Subcutaneous abdominal adipose tissue (tissue), 5 donors: Measurements from ENCODE around the gene ADD3.
A peak's percentile ranks its signal among the peaks of the same experiment; 100 is the strongest.
"Not testable (repeated sequence)": the region's sequence is repeated elsewhere in the genome, so short reads cannot be mapped to it uniquely, and the experiment has no call there.

Source experiments
- H3K27ac ChIP-seq: one replicate; pipeline ENCODE4 v1.7.0; 2013; ENCODE audit warnings: low read depth, mild to moderate bottlenecking, inconsistent platforms, low read length, moderate library complexity
- H3K27me3 ChIP-seq, 5 donors: one replicate each; pipeline ENCODE4 v1.7.0; 2013; ENCODE audit warnings: low read length in 5 of 5, inconsistent platforms in 1 of 5; ENCODE audit not compliant: control insufficient read depth in 5 of 5, insufficient read depth in 4 of 5
- H3K36me3 ChIP-seq, 5 donors: one replicate each; pipeline ENCODE4 v1.7.0; 2013; ENCODE audit warnings: low read length in 5 of 5; ENCODE audit not compliant: control insufficient read depth in 5 of 5, insufficient read depth in 5 of 5
- H3K4me1 ChIP-seq, 5 donors: one replicate each; pipeline ENCODE4 v1.7.0; 2013; ENCODE audit warnings: low read length in 5 of 5, mild to moderate bottlenecking in 3 of 5, moderate library complexity in 1 of 5; ENCODE audit not compliant: control insufficient read depth in 5 of 5, insufficient read depth in 5 of 5
- H3K4me3 ChIP-seq, 5 donors: one replicate each; pipeline ENCODE4 v1.7.0; 2013; ENCODE audit warnings: low read length in 5 of 5, low read depth in 1 of 5
- H3K9ac ChIP-seq, 5 donors: one replicate each; pipeline ENCODE4 v1.7.0; 2013; ENCODE audit warnings: low read length in 5 of 5, mild to moderate bottlenecking in 4 of 5, moderate library complexity in 3 of 5
- H3K9me3 ChIP-seq, 5 donors: one replicate each; pipeline ENCODE4 v1.7.0; 2013; ENCODE audit warnings: low read length in 5 of 5; ENCODE audit not compliant: control insufficient read depth in 5 of 5
- donor health status: healthy.
- donor health status: healthy.
- donor health status: healthy.
- donor health status: healthy.
- donor health status: healthy.

ADD3 gene

DNA sequence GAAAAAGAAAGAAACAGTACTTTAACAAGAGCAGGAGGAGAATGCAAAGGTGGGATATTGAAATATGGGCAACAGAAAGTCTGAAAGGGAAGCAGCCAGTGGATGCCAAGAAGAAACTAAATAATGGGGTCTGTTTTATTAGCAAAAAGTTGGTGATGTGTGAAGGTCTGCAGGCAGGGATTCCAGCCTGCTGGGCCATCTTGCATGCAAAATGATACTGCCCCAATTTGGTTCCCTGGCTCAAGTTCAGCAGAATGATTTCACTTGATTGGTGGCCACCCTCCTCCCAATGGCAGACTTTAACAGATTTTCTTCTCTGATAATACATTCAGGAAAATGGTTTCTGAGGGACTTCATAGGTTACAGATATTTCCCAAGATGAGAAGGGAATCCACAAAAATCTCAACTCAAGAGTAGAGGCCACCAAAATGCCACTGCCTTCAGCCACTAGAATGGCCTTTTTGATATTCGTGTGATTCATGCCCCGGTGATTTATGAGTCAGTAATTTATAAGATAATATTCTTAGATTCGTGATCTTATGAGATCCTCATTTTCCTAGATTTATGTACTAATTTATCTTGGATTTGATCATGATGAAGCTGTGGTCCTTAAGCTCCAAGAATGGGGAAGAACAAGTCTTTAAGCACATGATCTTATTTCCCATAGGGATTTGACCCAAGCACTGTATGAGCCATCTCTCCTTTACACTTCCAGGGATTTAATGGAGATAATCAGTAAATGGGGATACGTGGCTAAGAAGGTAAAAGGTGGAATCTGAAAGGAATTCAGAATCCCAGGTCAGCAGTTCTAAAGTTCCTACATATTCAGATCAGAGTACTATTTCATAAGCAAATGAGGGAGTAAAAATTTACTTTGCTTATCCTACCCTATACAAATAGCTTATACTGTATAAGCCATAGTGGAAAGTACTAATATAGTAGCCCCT lies 32.3 kb upstream of the ADD3 start:
- no peak overlapping the region for H3K9ac ChIP-seq
- H3K4me3 ChIP-seq, result no peak overlapping the region
- peaks cover 0 to 25% (median 20%) of the 10 kb centered on the region in 5 donors for H3K4me1 ChIP-seq
- no peaks in the 10 kb centered on the region for H3K27me3 ChIP-seq
- no peak overlapping the region for H3K27ac ChIP-seq
- H3K36me3 ChIP-seq, result no peaks in the 10 kb centered on the region
- no peaks in the 10 kb centered on the region for H3K9me3 ChIP-seq

DNA sequence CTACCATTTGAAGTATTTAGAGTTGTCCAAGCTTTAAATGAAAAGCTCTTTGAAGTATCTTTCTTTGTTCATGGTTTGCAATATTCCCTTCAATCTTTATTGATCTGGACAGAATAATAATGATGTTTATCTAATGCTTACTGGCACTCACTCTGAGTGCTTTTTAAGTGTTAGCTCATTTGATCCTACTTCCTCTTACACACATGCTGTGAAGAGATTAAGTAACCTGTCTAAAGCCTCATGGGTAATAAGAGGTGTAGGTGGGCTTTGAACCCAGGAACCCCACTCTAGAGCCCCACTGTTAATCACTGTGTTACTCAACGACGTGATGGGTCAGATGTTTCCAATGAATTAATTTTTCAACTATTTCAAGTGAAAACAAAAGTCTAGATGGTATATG lies 31.1 kb upstream of the ADD3 start:
- H3K36me3 ChIP-seq, result no peaks in the 10 kb centered on the region
- peaks cover 0 to 30% (median 23%) of the 10 kb centered on the region in 5 donors for H3K4me1 ChIP-seq
- no peak overlapping the region for H3K9ac ChIP-seq
- H3K27ac ChIP-seq, result no peak overlapping the region
- H3K27me3 ChIP-seq, result no peaks in the 10 kb centered on the region
- no peak overlapping the region for H3K4me3 ChIP-seq
- no peaks in the 10 kb centered on the region for H3K9me3 ChIP-seq

DNA sequence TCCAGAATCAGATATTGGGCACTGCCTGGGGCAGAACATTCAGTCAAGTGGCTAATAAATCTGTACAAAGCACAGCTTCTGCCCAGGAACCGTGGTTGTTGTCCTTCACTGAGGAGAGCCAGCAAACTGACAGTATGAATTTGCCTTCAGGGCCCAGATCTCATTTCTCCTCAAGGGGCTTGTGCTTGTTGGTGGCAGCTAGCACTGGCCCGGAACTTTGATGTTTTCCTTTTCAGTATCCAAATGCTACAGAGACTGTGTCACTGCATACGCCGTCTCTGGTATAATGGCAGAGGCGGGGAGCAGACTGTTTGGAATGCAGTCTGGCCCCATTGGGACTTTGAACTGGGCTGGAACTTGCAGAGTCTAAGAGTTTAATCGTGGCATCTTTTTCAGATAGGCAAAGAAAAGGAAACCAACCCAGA lies 30.4 kb upstream of the ADD3 start:
- peak overlapping the region; percentile 54 for H3K27ac ChIP-seq

DNA sequence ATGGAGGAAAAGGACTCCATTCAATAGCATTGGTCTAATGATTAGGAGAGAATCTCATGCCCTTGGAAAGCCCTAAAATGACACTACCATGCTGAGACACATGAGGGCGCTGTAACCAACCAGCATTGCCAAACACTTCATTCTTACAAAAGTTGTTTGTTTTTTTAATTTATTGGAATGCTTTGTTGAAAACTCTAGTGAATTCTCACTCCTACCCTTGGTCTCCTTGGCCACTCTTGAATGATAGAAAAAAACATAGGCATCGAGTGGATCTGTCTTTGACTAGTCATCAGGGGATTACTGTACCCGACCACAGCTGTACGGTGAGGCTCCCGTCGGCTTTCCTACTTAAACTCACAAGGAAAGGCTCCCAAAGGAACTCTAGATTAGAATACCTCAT lies 29.3 kb upstream of the ADD3 start:
- H3K4me3 ChIP-seq, result peak overlapping the region in 1 of 5 donors; percentile 15
- H3K4me1 ChIP-seq, result peaks cover 0 to 41% (median 29%) of the 10 kb centered on the region in 5 donors
- no peak overlapping the region for H3K9ac ChIP-seq
- no peaks in the 10 kb centered on the region for H3K27me3 ChIP-seq
- no peaks in the 10 kb centered on the region for H3K9me3 ChIP-seq
- H3K36me3 ChIP-seq, result no peaks in the 10 kb centered on the region
- H3K27ac ChIP-seq, result peak overlapping the region; percentile 54

More for the DNA sequence above, 30.4 kb upstream of the ADD3 start:
- H3K4me3 ChIP-seq, result peak overlapping the region in 2 of 5 donors; percentile 24 to 37
- no peaks in the 10 kb centered on the region for H3K9me3 ChIP-seq
- H3K36me3 ChIP-seq, result no peaks in the 10 kb centered on the region
- no peaks in the 10 kb centered on the region for H3K27me3 ChIP-seq
- peaks cover 0 to 35% (median 29%) of the 10 kb centered on the region in 5 donors for H3K4me1 ChIP-seq
- peak overlapping the region in 2 of 5 donors; percentile 8 to 27 for H3K9ac ChIP-seq

DNA sequence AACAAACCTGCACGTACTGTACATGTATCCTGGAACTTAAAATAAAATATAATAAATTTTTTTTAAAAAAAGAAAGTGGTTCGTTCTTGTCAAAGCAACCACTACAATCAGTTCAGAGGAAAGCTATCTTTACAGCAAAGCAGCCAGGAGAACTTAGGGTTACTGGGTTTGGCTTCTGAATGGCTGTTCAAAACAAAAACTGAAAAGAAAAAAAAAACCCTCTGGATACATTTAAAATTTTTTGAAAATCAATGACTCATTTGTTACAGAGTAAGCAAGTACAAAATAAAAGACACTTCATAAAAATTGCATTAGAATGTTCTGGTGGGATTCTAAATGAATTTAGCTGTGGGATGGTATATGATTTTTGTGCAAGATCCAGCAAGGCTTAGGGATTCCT lies 28.6 kb upstream of the ADD3 start:
- Histone ChIP-seq H3K27ac (peak overlapping the region; percentile 54), H3K27me3 (no peaks in the 10 kb centered on the region), H3K9ac (peak overlapping the region in 1 of 5 donors; percentile 22), H3K4me3 (no peak overlapping the region), H3K9me3 (no peaks in the 10 kb centered on the region), H3K36me3 (no peaks in the 10 kb centered on the region), H3K4me1 (peaks cover 0 to 41% (median 29%) of the 10 kb centered on the region in 5 donors)

DNA sequence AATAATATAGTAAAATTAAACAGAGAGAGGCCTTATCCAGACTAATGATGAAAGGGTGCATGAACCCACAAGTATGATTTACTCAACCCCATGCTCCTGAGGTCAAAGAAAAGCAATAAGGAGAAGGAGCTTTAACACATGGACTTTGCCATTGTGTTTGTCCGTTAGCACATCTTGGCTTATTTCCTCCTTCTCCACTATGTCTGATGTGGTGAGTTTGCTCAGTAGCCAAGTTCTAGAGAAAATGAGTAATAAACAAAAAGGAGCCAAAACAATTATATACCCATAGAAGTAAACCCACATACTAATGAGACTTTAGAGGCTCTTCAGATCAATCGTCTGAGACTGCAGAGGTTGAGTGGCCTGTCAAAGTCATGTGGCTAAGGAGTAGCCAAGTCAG lies 26.1 kb upstream of the ADD3 start:
- Histone ChIP-seq H3K4me1 (peaks cover 0 to 41% (median 29%) of the 10 kb centered on the region in 5 donors), H3K27me3 (no peaks in the 10 kb centered on the region), H3K36me3 (no peaks in the 10 kb centered on the region), H3K27ac (peak overlapping the region; percentile 66), H3K9me3 (no peaks in the 10 kb centered on the region), H3K9ac (no peak overlapping the region), H3K4me3 (peak overlapping the region in 1 of 5 donors; percentile 29)

DNA sequence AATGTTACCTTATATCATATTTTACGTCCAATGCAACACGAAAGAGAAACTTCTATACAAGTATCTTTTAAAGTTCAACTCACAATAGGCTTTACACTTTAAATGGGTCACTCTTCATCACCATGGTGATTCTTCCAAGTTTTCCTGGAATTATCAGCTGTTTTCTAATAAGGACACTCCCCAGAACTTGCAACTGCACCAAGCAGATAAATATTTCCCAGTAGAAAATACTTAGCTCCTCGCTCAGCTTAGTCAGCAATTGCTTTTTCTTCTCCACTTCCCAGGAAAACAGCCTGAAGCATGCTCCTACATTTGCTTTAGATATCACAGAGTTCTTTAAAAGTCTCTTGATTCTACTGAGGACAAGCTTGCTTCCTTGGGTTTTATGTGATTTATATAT lies 25.7 kb upstream of the ADD3 start:
- no peak overlapping the region for H3K9ac ChIP-seq
- no peaks in the 10 kb centered on the region for H3K36me3 ChIP-seq
- H3K4me3 ChIP-seq, result peak overlapping the region in 1 of 5 donors; percentile 29
- H3K27ac ChIP-seq, result peak overlapping the region; percentile 66
- no peaks in the 10 kb centered on the region for H3K9me3 ChIP-seq
- H3K4me1 ChIP-seq, result peaks cover 0 to 38% (median 28%) of the 10 kb centered on the region in 5 donors
- H3K27me3 ChIP-seq, result no peaks in the 10 kb centered on the region

DNA sequence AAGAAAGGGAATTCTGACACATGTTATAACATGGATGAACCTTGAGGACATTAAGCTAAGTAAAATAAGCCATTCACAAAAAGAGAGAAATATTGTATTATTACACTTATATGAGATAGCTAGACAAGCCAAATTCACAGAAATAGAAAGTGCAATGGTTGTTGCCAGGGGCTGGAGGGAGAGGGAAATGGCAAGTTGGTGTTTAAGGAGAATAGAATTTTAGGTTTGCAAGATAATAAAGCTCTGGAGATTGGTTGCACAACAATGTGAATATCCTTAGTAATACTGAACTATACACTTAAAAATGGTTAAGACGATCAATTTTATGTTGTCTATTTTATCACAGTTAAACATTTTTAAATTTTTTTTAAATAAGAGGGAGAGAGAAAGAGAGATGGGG lies 25.0 kb upstream of the ADD3 start:
- peaks cover 0 to 31% (median 21%) of the 10 kb centered on the region in 5 donors for H3K4me1 ChIP-seq
- H3K36me3 ChIP-seq, result no peaks in the 10 kb centered on the region
- no peaks in the 10 kb centered on the region for H3K27me3 ChIP-seq
- no peak overlapping the region for H3K9ac ChIP-seq
- H3K27ac ChIP-seq, result peak overlapping the region; percentile 66
- no peaks in the 10 kb centered on the region for H3K9me3 ChIP-seq
- H3K4me3 ChIP-seq, result no peak overlapping the region

DNA sequence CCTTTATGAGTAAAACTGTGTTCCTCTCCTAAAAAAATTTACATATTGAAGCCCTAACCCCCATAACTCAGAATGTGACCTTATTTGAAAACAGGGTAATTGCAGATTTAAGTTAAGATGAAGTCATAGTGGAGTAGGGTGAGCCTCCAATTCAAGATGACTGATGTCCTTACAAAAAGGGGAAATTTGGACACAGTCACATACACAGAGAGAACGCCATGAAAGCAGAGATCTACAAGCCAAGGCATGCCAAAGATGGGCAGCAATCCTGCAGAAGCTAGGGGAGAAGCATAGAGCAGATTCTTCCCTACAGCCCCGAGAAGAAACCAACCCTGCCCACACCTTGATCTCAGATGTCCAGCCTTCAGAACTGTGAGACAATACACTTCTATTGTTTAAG lies 23.8 kb upstream of the ADD3 start:
- Histone ChIP-seq H3K36me3 (no peaks in the 10 kb centered on the region), H3K27me3 (no peaks in the 10 kb centered on the region), H3K27ac (no peak overlapping the region), H3K4me3 (no peak overlapping the region), H3K4me1 (peaks cover 0 to 19% (median 9%) of the 10 kb centered on the region in 5 donors), H3K9me3 (no peaks in the 10 kb centered on the region), H3K9ac (no peak overlapping the region)

DNA sequence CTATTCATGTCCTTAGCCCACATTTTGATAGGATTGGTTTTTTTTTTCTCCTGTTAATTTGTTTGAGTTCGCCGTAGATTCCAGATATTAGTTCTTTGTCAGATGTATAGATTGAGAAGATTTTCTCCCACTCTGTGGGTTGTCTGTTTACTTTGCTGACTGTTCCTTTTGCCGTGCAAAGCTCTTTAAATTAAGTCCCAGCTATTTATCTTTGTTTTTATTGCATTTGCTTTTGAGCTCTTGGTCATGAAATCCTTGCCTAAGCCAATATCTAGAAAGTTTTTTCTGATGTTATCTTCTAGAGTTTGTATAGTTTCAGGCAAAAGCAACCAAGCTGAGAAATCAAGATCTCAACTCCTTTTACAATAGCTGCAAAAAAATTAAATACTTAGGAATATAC lies 22.0 kb upstream of the ADD3 start:
- H3K36me3 ChIP-seq, H3K27me3 ChIP-seq, H3K9me3 ChIP-seq, H3K27ac ChIP-seq, H3K4me3 ChIP-seq, H3K9ac ChIP-seq: not testable (repeated sequence)
- peaks cover 0 to 16% (median 9%) of the 10 kb centered on the region in 5 donors for H3K4me1 ChIP-seq
